Tibial nerve (tissue), 4 donors: ENCODE measurements around the gene ETV3L. TPM values are rescaled to one million over a fixed set of nuclear protein-coding genes. Genes with fewer than 3 reads are reported as not detected.

Experiments used
- DNase-seq, 2 donors: peaks; one replicate each; pipeline ENCODE4 v3.0.0-alpha.2; 2019; ENCODE audit warnings: low spot score in 2 of 2
- H3K27ac ChIP-seq, 4 donors: fragments of 200-600 bp; sonication (generic) in 3 of 4; one replicate each; pipeline ENCODE4 v1.5.1; 2017 to 2019; ENCODE audit warnings: mild to moderate bottlenecking in 1 of 4
- H3K27me3 ChIP-seq, 2 donors: fragments of 200-600 bp; sonication (generic) in 1 of 2; one replicate each; pipeline versions ENCODE4 v1.5.1 to v1.6.0; 2017 to 2019
- H3K36me3 ChIP-seq, 3 donors: fragments of 200-600 bp; sonication (generic); one replicate each; pipeline ENCODE4 v1.5.1; 2018 to 2019
- H3K4me1 ChIP-seq, 4 donors: fragments of 200-600 bp; sonication (generic) in 3 of 4; one replicate each; pipeline ENCODE4 v1.5.1; 2017 to 2019
- H3K4me3 ChIP-seq, 4 donors: fragments of 200-600 bp; sonication (generic) in 3 of 4; one replicate each; pipeline ENCODE4 v1.5.1; 2017 to 2019; ENCODE audit warnings: mild to moderate bottlenecking in 1 of 4, moderate library complexity in 1 of 4
- H3K9me3 ChIP-seq, 4 donors: fragments of 200-600 bp; sonication (generic) in 3 of 4; one replicate each; pipeline ENCODE4 v1.5.1; 2017 to 2019
- EP300 ChIP-seq, 2 donors: sonication (generic); formaldehyde crosslinking; IDR thresholded peaks; one replicate each; pipeline ENCODE4 v1.6.1; 2017; ENCODE audit warnings: antibody characterized with exemption in 2 of 2, mild to moderate bottlenecking in 1 of 2
- POLR2A ChIP-seq, 2 donors: fragments of 450-650 bp; IDR thresholded peaks; one replicate each; pipeline ENCODE4 v1.6.1; 2017; ENCODE audit warnings: antibody characterized with exemption in 2 of 2, mild to moderate bottlenecking in 2 of 2, moderate library complexity in 2 of 2
- WGBS, 2 donors: methylation state at CpG; one replicate each; pipeline ENCODE4 v1.1.5; 2018; 5-methylcytosine and 5-hydroxymethylcytosine counted together
- total RNA-seq, 4 donors: library from RNA; depleted of rRNA; stranded (reverse); fragments of >200 nt; gene quantifications; one replicate each; pipeline ENCODE4 v1.1.0, GENCODE V29; 2016
- TF ChIP-seq, protein P1 (sequence below), 5 experiments: fragments of 200-600 bp in 3 of 5; fragments of 450-650 bp in 2 of 5; sonication (generic) in 3 of 5; IDR thresholded peaks; one replicate each; pipeline ENCODE4 v1.5.1; 2016 to 2019; ENCODE audit warnings: antibody characterized with exemption in 5 of 5, mild to moderate bottlenecking in 3 of 5, moderate library complexity in 2 of 5

The ETV3L gene
- total RNA-seq, 4 donors from 2014 or later, result not detected

- Histone ChIP-seq H3K4me1 (peaks cover 0 to 18% (median 7%) of the 10 kb centered on the region in 4 donors), H3K27ac (no peak overlapping the region), H3K27me3 (no peaks in the 10 kb centered on the region), H3K4me3 (no peak overlapping the region), H3K9me3 (no peaks in the 10 kb centered on the region), H3K36me3 (no peaks in the 10 kb centered on the region)
- TF ChIP-seq, protein P1, sequence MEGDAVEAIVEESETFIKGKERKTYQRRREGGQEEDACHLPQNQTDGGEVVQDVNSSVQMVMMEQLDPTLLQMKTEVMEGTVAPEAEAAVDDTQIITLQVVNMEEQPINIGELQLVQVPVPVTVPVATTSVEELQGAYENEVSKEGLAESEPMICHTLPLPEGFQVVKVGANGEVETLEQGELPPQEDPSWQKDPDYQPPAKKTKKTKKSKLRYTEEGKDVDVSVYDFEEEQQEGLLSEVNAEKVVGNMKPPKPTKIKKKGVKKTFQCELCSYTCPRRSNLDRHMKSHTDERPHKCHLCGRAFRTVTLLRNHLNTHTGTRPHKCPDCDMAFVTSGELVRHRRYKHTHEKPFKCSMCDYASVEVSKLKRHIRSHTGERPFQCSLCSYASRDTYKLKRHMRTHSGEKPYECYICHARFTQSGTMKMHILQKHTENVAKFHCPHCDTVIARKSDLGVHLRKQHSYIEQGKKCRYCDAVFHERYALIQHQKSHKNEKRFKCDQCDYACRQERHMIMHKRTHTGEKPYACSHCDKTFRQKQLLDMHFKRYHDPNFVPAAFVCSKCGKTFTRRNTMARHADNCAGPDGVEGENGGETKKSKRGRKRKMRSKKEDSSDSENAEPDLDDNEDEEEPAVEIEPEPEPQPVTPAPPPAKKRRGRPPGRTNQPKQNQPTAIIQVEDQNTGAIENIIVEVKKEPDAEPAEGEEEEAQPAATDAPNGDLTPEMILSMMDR (IDR thresholded peaks at IDR 0.05), result no peak
- TF ChIP-seq EP300 (IDR thresholded peaks at IDR 0.05), result no peak
- TF ChIP-seq POLR2A (IDR thresholded peaks at IDR 0.05), result no peak
- WGBS, 2 donors, result 71 to 81% methylated on average over 4 of the region's 4 CpGs
- DNase-seq, result no peak
Measured at GRCh38 chr1:157095091-157095490, 4.5 kb downstream of the ETV3L start.

- Histone ChIP-seq H3K9me3 (no peaks in the 10 kb centered on the region), H3K36me3 (no peaks in the 10 kb centered on the region), H3K27ac (no peak overlapping the region), H3K4me3 (no peak overlapping the region), H3K4me1 (peaks cover 0 to 20% (median 7%) of the 10 kb centered on the region in 4 donors), H3K27me3 (no peaks in the 10 kb centered on the region)
- DNase-seq, result no peak
- no peak for TF ChIP-seq EP300 (IDR thresholded peaks at IDR 0.05)
- TF ChIP-seq, protein P1 (IDR thresholded peaks at IDR 0.05), result no peak
- TF ChIP-seq POLR2A (IDR thresholded peaks at IDR 0.05), result no peak
- 23 to 26% methylated on average over 7 to 8 of the region's 8 CpGs for WGBS, 2 donors
Measured at GRCh38 chr1:157092831-157093230, 6.8 kb downstream of the ETV3L start.

- H3K27me3 ChIP-seq, result no peaks in the 10 kb centered on the region
- H3K27ac ChIP-seq, result no peak overlapping the region
- no peak overlapping the region for H3K4me3 ChIP-seq
- DNase-seq, result no peak
- no peaks in the 10 kb centered on the region for H3K9me3 ChIP-seq
- no peaks in the 10 kb centered on the region for H3K36me3 ChIP-seq
- WGBS, 2 donors, result 79 to 85% methylated on average over 4 of the region's 4 CpGs
- no peak for TF ChIP-seq POLR2A (IDR thresholded peaks at IDR 0.05)
- no peak for TF ChIP-seq EP300 (IDR thresholded peaks at IDR 0.05)
- peaks cover 0 to 20% (median 7%) of the 10 kb centered on the region in 4 donors for H3K4me1 ChIP-seq
Measured at GRCh38 chr1:157091668-157092273, 7.8 kb downstream of the ETV3L start.

GRCh38 chr1:157091186-157091585 is 8.4 kb downstream of the ETV3L start:
- no peaks in the 10 kb centered on the region for H3K9me3 ChIP-seq
- TF ChIP-seq, protein P1 (IDR thresholded peaks at IDR 0.05), result no peak
- TF ChIP-seq POLR2A (IDR thresholded peaks at IDR 0.05) (no peak), EP300 (IDR thresholded peaks at IDR 0.05) (no peak)
- H3K27me3 ChIP-seq, result no peaks in the 10 kb centered on the region
- no peak overlapping the region for H3K4me3 ChIP-seq
- H3K36me3 ChIP-seq, result no peaks in the 10 kb centered on the region
- no peak for DNase-seq
- WGBS, 2 donors, result 90 to 93% methylated on average over 3 to 4 of the region's 4 CpGs
- peaks cover 0 to 20% (median 7%) of the 10 kb centered on the region in 4 donors for H3K4me1 ChIP-seq
- H3K27ac ChIP-seq, result no peak overlapping the region

DNA sequence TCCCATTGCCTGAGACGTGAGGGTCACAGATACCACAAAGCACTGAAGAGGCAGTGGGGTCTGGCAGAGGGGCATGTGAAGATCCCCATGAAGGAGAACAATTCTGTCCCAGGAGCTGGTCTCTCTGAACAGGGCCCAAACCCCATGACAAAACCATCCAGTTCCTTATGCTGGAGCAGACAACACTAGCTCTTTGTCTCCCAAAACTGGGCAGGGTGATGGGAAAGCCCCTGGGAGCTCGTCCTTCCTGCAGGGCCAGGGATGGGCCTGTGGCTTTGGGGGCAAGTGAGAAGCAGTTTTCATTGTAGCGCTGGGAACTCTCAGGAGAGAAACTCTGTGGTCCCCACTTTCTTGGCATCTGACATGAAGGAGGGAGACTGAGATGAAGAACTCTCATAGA is 8.8 kb downstream of the ETV3L start:
- H3K27ac ChIP-seq, result no peak overlapping the region
- 34 to 45% methylated on average over 3 of the region's 3 CpGs for WGBS, 2 donors
- peaks cover 0 to 20% (median 7%) of the 10 kb centered on the region in 4 donors for H3K4me1 ChIP-seq
- no peaks in the 10 kb centered on the region for H3K9me3 ChIP-seq
- TF ChIP-seq POLR2A (IDR thresholded peaks at IDR 0.05) (no peak), EP300 (IDR thresholded peaks at IDR 0.05) (no peak)
- TF ChIP-seq, protein P1 (IDR thresholded peaks at IDR 0.05), result no peak
- DNase-seq, result no peak
- H3K36me3 ChIP-seq, result no peaks in the 10 kb centered on the region
- no peak overlapping the region for H3K4me3 ChIP-seq
- no peaks in the 10 kb centered on the region for H3K27me3 ChIP-seq
